ENCODE results near the gene ROBO1. TPM values are rescaled to one million over a fixed set of nuclear protein-coding genes. Genes with fewer than 3 reads are reported as not detected.

ROBO1 gene
- total RNA-seq, 1 donor from 2014 or later: 250 TPM

DNA sequence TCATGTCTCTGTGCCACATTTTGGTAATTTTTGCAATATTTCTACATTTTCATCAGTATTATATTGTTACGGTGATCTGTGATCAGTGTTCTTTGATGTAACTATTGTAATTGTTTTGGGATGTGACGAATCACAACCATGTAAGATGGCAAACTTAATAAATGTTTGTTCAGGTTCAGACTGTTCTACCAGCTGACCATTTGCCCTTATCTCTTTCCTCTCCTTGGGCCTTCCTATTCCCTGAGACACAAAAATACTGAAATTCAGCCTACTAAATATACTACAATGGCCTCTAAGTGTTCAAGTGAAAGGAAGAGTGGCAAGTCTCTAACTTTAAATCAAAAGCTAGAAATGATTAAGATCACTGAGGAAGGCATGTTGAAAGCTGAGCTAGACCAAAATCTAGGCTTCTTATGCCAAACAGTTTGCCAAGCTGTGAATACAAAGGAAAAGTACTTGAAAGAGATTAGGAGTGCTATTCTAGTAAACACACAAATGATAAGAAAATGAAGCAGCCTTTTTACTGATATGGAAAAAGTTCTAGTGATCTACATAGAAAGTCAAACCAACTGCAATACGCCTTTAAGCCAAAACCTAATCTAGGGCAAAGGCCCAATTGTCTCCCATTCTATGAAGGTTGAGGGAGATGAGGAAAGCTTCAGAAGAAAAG lies 952.8 kb downstream of the ROBO1 start:
- Mint-ChIP-seq H3K27me3 (ENCODE audit: unreplicated experiment) (peaks cover 2% of the 10 kb centered on the region), H3K36me3 (ENCODE audit: low read depth, unreplicated experiment) (no peaks in the 10 kb centered on the region), H3K4me3 (ENCODE audit: unreplicated experiment) (no peak overlapping the region), H3K27ac (ENCODE audit: unreplicated experiment) (no peak overlapping the region), H3K9me3 (ENCODE audit: unreplicated experiment) (no peaks in the 10 kb centered on the region), H3K4me1 (ENCODE audit: unreplicated experiment) (peaks cover 8% of the 10 kb centered on the region)
- DNase-seq (ENCODE audit: low spot score): no peak
- no peak for TF ChIP-seq CTCF (IDR thresholded peaks at IDR 0.05; ENCODE audit: unreplicated experiment)

DNA sequence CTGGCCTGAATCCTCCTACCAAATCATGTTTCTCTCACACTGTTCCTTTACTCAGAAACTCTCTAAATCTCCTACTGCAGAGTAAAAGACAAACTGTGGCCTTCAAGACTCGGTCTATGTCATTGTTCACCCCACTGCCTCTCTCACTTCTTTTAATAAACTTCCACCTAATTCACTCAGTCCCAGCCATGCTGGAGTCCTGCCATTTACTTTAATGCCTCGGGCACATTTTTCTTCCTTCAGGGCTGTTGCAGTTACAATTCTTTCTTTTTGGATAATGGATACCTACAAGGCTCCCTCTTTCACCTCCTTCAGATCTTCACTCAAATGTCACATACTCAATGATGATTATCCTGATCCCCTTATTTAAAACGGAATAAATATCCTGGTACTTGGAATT lies 955.6 kb downstream of the ROBO1 start:
- Mint-ChIP-seq H3K27ac (ENCODE audit: unreplicated experiment) (no peak overlapping the region), H3K9me3 (ENCODE audit: unreplicated experiment) (no peaks in the 10 kb centered on the region), H3K4me3 (ENCODE audit: unreplicated experiment) (no peak overlapping the region), H3K36me3 (ENCODE audit: low read depth, unreplicated experiment) (peaks cover 3% of the 10 kb centered on the region), H3K27me3 (ENCODE audit: unreplicated experiment) (peaks cover 2% of the 10 kb centered on the region), H3K4me1 (ENCODE audit: unreplicated experiment) (peaks cover 8% of the 10 kb centered on the region)
- no peak for TF ChIP-seq CTCF (IDR thresholded peaks at IDR 0.05; ENCODE audit: unreplicated experiment)
- DNase-seq (ENCODE audit: low spot score): no peak

GRCh38 chr3:78809966-78810365 lies 957.8 kb downstream of the ROBO1 start:
- no peaks in the 10 kb centered on the region for H3K9me3 Mint-ChIP-seq (ENCODE audit: unreplicated experiment)
- peaks cover 2% of the 10 kb centered on the region for H3K27me3 Mint-ChIP-seq (ENCODE audit: unreplicated experiment)
- no peak overlapping the region for H3K4me3 Mint-ChIP-seq (ENCODE audit: unreplicated experiment)
- no peak for DNase-seq (ENCODE audit: low spot score)
- H3K27ac Mint-ChIP-seq (ENCODE audit: unreplicated experiment): no peak overlapping the region
- peaks cover 3% of the 10 kb centered on the region for H3K36me3 Mint-ChIP-seq (ENCODE audit: low read depth, unreplicated experiment)
- H3K4me1 Mint-ChIP-seq (ENCODE audit: unreplicated experiment): peaks cover 7% of the 10 kb centered on the region
- TF ChIP-seq CTCF (IDR thresholded peaks at IDR 0.05; ENCODE audit: unreplicated experiment): no peak

GRCh38 chr3:78804251-78805037 lies 963.4 kb downstream of the ROBO1 start:
- H3K4me3 Mint-ChIP-seq (ENCODE audit: unreplicated experiment): no peak overlapping the region
- H3K4me1 Mint-ChIP-seq (ENCODE audit: unreplicated experiment): peaks cover 30% of the 10 kb centered on the region
- H3K27me3 Mint-ChIP-seq (ENCODE audit: unreplicated experiment): peaks cover 3% of the 10 kb centered on the region
- H3K27ac Mint-ChIP-seq (ENCODE audit: unreplicated experiment): peak overlapping the region; percentile 20
- no peak for TF ChIP-seq CTCF (IDR thresholded peaks at IDR 0.05; ENCODE audit: unreplicated experiment)
- no peak for DNase-seq (ENCODE audit: low spot score)
- H3K9me3 Mint-ChIP-seq (ENCODE audit: unreplicated experiment): no peaks in the 10 kb centered on the region
- H3K36me3 Mint-ChIP-seq (ENCODE audit: low read depth, unreplicated experiment): peaks cover 3% of the 10 kb centered on the region

- H3K27ac Mint-ChIP-seq (ENCODE audit: unreplicated experiment): peak overlapping the region; percentile 44
- no peaks in the 10 kb centered on the region for H3K9me3 Mint-ChIP-seq (ENCODE audit: unreplicated experiment)
- no peaks in the 10 kb centered on the region for H3K36me3 Mint-ChIP-seq (ENCODE audit: low read depth, unreplicated experiment)
- peaks cover 30% of the 10 kb centered on the region for H3K4me1 Mint-ChIP-seq (ENCODE audit: unreplicated experiment)
- TF ChIP-seq CTCF (IDR thresholded peaks at IDR 0.05; ENCODE audit: unreplicated experiment): no peak
- H3K27me3 Mint-ChIP-seq (ENCODE audit: unreplicated experiment): peaks cover 3% of the 10 kb centered on the region
- H3K4me3 Mint-ChIP-seq (ENCODE audit: unreplicated experiment): no peak overlapping the region
- DNase-seq (ENCODE audit: low spot score): no peak
Measured at GRCh38 chr3:78802562-78802930, 965.3 kb downstream of the ROBO1 start.

Data from endothelial cell (in vitro differentiated cells).